DND-41 (cell line): ENCODE data around the gene CTIF.

Experiments
- ATAC-seq: fragments of 200-7000 bp; cut with Tn5 transposase; 3 replicates; pipeline ENCODE4 v1.9.1; 2021; ENCODE audit warnings: low read depth; ENCODE audit not compliant: insufficient read depth
- DNase-seq: peaks from one replicate; pipeline ENCODE4 v3.0.0-alpha.2; 2020
- H2AFZ ChIP-seq: 2 replicates; pipeline ENCODE4 v1.6.0; 2012; ENCODE audit warnings: low read depth, low read length
- H3K27ac ChIP-seq: 2 replicates; pipeline ENCODE4 v1.5.1; 2012; ENCODE audit warnings: low read length, inconsistent platforms
- H3K27me3 ChIP-seq: fragments of 200-600 bp; sonication (generic); 2 replicates; pipeline ENCODE4 v1.6.0; 2012; ENCODE audit warnings: low read length, mild to moderate bottlenecking, inconsistent platforms; ENCODE audit not compliant: insufficient read depth, poor library complexity
- H3K36me3 ChIP-seq: 2 replicates; pipeline ENCODE4 v1.5.1; 2012; ENCODE audit warnings: low read length, inconsistent platforms; ENCODE audit not compliant: insufficient read depth
- H3K4me1 ChIP-seq: 2 replicates; pipeline ENCODE4 v1.5.1; 2012; ENCODE audit warnings: mild to moderate bottlenecking, low read length; ENCODE audit not compliant: insufficient read depth
- H3K4me2 ChIP-seq: 2 replicates; pipeline ENCODE4 v1.6.0; 2012; ENCODE audit warnings: mild to moderate bottlenecking, moderate library complexity, low read length, inconsistent platforms; ENCODE audit not compliant: insufficient read depth
- H3K4me3 ChIP-seq, 2 experiments: fragments of 200-600 bp in 1 of 2; shearing (Covaris generic) in 1 of 2; 2 replicates each; pipeline ENCODE4 v1.5.1; 2012 to 2016; ENCODE audit warnings: inconsistent platforms in 2 of 2, low read length in 2 of 2, mild to moderate bottlenecking in 2 of 2, low read depth in 1 of 2, moderate library complexity in 1 of 2
- H3K79me2 ChIP-seq: 2 replicates; pipeline ENCODE4 v1.6.0; 2012; ENCODE audit warnings: low read length, inconsistent platforms; ENCODE audit not compliant: insufficient read depth
- H3K9ac ChIP-seq: 2 replicates; pipeline ENCODE4 v1.6.0; 2012; ENCODE audit warnings: low read depth, mild to moderate bottlenecking, inconsistent platforms, low read length, moderate library complexity
- H3K9me3 ChIP-seq: 2 replicates; pipeline ENCODE4 v1.5.1; 2012; ENCODE audit warnings: low read length, moderate library complexity, mild to moderate bottlenecking, inconsistent platforms; ENCODE audit not compliant: insufficient read depth, severe bottlenecking
- H4K20me1 ChIP-seq: 2 replicates; pipeline ENCODE4 v1.6.0; 2012; ENCODE audit warnings: low read length; ENCODE audit not compliant: insufficient read depth
- EZH2 ChIP-seq: IDR thresholded peaks from 3 replicates; pipeline ENCODE4 v1.6.1; 2012; ENCODE audit warnings: borderline replicate concordance, low read depth, mild to moderate bottlenecking, moderate library complexity, low read length, inconsistent platforms; ENCODE audit not compliant: severe bottlenecking
- TF ChIP-seq, protein P1 (sequence below): IDR thresholded peaks from 2 replicates; pipeline ENCODE4 v1.5.1; 2012; ENCODE audit warnings: borderline replicate concordance, low read length, moderate library complexity, mild to moderate bottlenecking; ENCODE audit not compliant: poor library complexity, severe bottlenecking; ENCODE audit errors: extremely low read depth

The CTIF gene

GRCh38 chr18:48529796-48530195, 9.0 kb upstream of the CTIF start:
- Histone ChIP-seq H3K4me1 (no peaks in the 10 kb centered on the region), H3K9ac (no peak overlapping the region), H3K27me3 (peaks cover 14% of the 10 kb centered on the region), H3K27ac (no peak overlapping the region), H3K4me3 (no peak overlapping the region), H2AFZ (no peak overlapping the region), H3K36me3 (no peaks in the 10 kb centered on the region), H3K9me3 (no peaks in the 10 kb centered on the region), H3K79me2 (no peaks in the 10 kb centered on the region), H4K20me1 (no peaks in the 10 kb centered on the region), H3K4me2 (no peak overlapping the region)
- ATAC-seq (no peak), DNase-seq (no peak)
- no peak for TF ChIP-seq EZH2
- TF ChIP-seq, protein P1, sequence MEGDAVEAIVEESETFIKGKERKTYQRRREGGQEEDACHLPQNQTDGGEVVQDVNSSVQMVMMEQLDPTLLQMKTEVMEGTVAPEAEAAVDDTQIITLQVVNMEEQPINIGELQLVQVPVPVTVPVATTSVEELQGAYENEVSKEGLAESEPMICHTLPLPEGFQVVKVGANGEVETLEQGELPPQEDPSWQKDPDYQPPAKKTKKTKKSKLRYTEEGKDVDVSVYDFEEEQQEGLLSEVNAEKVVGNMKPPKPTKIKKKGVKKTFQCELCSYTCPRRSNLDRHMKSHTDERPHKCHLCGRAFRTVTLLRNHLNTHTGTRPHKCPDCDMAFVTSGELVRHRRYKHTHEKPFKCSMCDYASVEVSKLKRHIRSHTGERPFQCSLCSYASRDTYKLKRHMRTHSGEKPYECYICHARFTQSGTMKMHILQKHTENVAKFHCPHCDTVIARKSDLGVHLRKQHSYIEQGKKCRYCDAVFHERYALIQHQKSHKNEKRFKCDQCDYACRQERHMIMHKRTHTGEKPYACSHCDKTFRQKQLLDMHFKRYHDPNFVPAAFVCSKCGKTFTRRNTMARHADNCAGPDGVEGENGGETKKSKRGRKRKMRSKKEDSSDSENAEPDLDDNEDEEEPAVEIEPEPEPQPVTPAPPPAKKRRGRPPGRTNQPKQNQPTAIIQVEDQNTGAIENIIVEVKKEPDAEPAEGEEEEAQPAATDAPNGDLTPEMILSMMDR = no peak

GRCh38 chr18:48530399-48531081, 8.3 kb upstream of the CTIF start:
- H4K20me1 ChIP-seq = no peaks in the 10 kb centered on the region
- H3K9ac ChIP-seq = no peak overlapping the region
- peaks cover 14% of the 10 kb centered on the region for H3K27me3 ChIP-seq
- H3K4me1 ChIP-seq = no peaks in the 10 kb centered on the region
- no peak overlapping the region for H3K4me2 ChIP-seq
- no peak overlapping the region for H3K4me3 ChIP-seq
- H3K9me3 ChIP-seq = no peaks in the 10 kb centered on the region
- DNase-seq = no peak
- TF ChIP-seq, protein P1 = no peak
- no peak for TF ChIP-seq EZH2
- ATAC-seq = no peak
- H3K27ac ChIP-seq = no peak overlapping the region
- H2AFZ ChIP-seq = no peak overlapping the region
- H3K36me3 ChIP-seq = no peaks in the 10 kb centered on the region
- H3K79me2 ChIP-seq = no peaks in the 10 kb centered on the region

GRCh38 chr18:48531082-48531403, 7.8 kb upstream of the CTIF start:
- Histone ChIP-seq H3K27me3 (peaks cover 14% of the 10 kb centered on the region), H3K4me1 (no peaks in the 10 kb centered on the region), H3K9ac (no peak overlapping the region), H3K4me2 (no peak overlapping the region), H3K36me3 (no peaks in the 10 kb centered on the region), H2AFZ (no peak overlapping the region), H3K27ac (no peak overlapping the region), H3K79me2 (no peaks in the 10 kb centered on the region), H3K4me3 (no peak overlapping the region), H3K9me3 (no peaks in the 10 kb centered on the region), H4K20me1 (no peaks in the 10 kb centered on the region)
- TF ChIP-seq, protein P1 = no peak
- no peak for TF ChIP-seq EZH2
- ATAC-seq (no peak), DNase-seq (no peak)
